Esophagus muscularis mucosa (tissue), 4 donors: ENCODE data around the gene XRCC6. TPM values are rescaled to one million over a fixed set of nuclear protein-coding genes. Genes with fewer than 3 reads are reported as not detected.

Experiments used
- DNase-seq: peaks from one replicate; pipeline ENCODE4 v3.0.0-alpha.2; 2017; ENCODE audit errors: extremely low spot score
- H3K27ac ChIP-seq, 4 donors: fragments of 200-600 bp; sonication (generic); replicated peaks in 1 of 4; 1 replicate in 3 of 4; 2 replicates in 1 of 4; pipeline ENCODE4 v1.5.1; 2016 to 2019; ENCODE audit warnings: mild to moderate bottlenecking in 1 of 4
- H3K27me3 ChIP-seq, 4 donors: fragments of 200-600 bp; sonication (generic); one replicate each; pipeline versions ENCODE4 v1.5.1 to v1.6.0; 2016 to 2019
- H3K36me3 ChIP-seq, 4 donors: fragments of 200-600 bp; sonication (generic); one replicate each; pipeline ENCODE4 v1.5.1; 2016 to 2019
- H3K4me1 ChIP-seq, 4 donors: fragments of 200-600 bp; sonication (generic); one replicate each; pipeline ENCODE4 v1.5.1; 2016 to 2019
- H3K4me3 ChIP-seq, 4 donors: fragments of 200-600 bp; sonication (generic); 1 replicate in 2 of 4; 2 replicates in 2 of 4; pipeline ENCODE4 v1.5.1; 2016 to 2019; ENCODE audit warnings: mild to moderate bottlenecking in 4 of 4, moderate library complexity in 1 of 4
- H3K9me3 ChIP-seq, 4 donors: fragments of 200-600 bp; sonication (generic); 1 replicate in 3 of 4; 2 replicates in 1 of 4; pipeline ENCODE4 v1.5.1; 2016 to 2019
- CTCF ChIP-seq, 3 experiments: fragments of 200-600 bp in 2 of 3; fragments of 450-650 bp in 1 of 3; sonication (generic) in 2 of 3; IDR thresholded peaks; one replicate each; pipeline ENCODE4 v1.5.1; 2017 to 2019; ENCODE audit warnings: antibody characterized with exemption in 3 of 3, mild to moderate bottlenecking in 2 of 3, moderate library complexity in 1 of 3
- EP300 ChIP-seq: sonication (generic); formaldehyde crosslinking; IDR thresholded peaks from one replicate; pipeline ENCODE4 v1.6.1; 2017; ENCODE audit warnings: antibody characterized with exemption
- POLR2A ChIP-seq: fragments of 450-650 bp; IDR thresholded peaks from one replicate; pipeline ENCODE4 v1.6.1; 2017; ENCODE audit warnings: antibody characterized with exemption, moderate library complexity, mild to moderate bottlenecking, low read depth
- POLR2AphosphoS5 ChIP-seq, 2 donors: sonication (generic); formaldehyde crosslinking; IDR thresholded peaks; one replicate each; pipeline ENCODE4 v1.6.1; 2017; ENCODE audit warnings: antibody characterized with exemption in 2 of 2
- WGBS: methylation state at CpG from one replicate; pipeline ENCODE4 v1.1.5; 2018; 5-methylcytosine and 5-hydroxymethylcytosine counted together
- intact Hi-C: fragments of 100-400 bp; cut with DNase I; formaldehyde crosslinking; loops from one replicate; pipeline ENCODE4 v1.15.1; 2023
- total RNA-seq, 4 donors: library from RNA; depleted of rRNA; stranded (reverse); fragments of >200 nt; gene quantifications; one replicate each; pipeline versions ENCODE4 v1.1.0 to v1.2.1, GENCODE V29; 2016

XRCC6 gene
- total RNA-seq, 4 donors from 2014 or later, result 181 to 255 (median 233) TPM

GRCh38 chr22:41699264-41700107 lies 78.4 kb downstream of the XRCC6 start, which contains the start of gene MEI1:
Gene MEI1 (plus strand): TSS chr22:41699503. CDS start chr22:41699539, 36 bp downstream.
- Histone ChIP-seq H3K4me1 (peaks cover 19 to 25% (median 20%) of the 10 kb centered on the region in 4 donors), H3K36me3 (peaks cover 0 to under 1% (median under 1%) of the 10 kb centered on the region in 4 donors), H3K27me3 (no peaks in the 10 kb centered on the region), H3K9me3 (no peaks in the 10 kb centered on the region), H3K4me3 (peak within 1 kb of the TSS; percentile 22 to 45 (median 32)), H3K27ac (no peak within 1 kb of the TSS)
- DNase-seq, result no peak
- TF ChIP-seq CTCF (IDR thresholded peaks at IDR 0.05), result peak in 1 of 3 experiments; percentile 24
- TF ChIP-seq POLR2AphosphoS5 (IDR thresholded peaks at IDR 0.05), result peak in 1 of 2 donors; percentile 90
- no peak for TF ChIP-seq EP300
- no peak for TF ChIP-seq POLR2A
- intact Hi-C loops, result loop anchor here (10.0 kb wide), 1 partner anchor 135 kb away; the partner anchor contains the start of gene SREBF2
- WGBS, result 45% methylated on average over 39 of the region's 69 CpGs

- Histone ChIP-seq H3K9me3 (no peaks in the 10 kb centered on the region), H3K27me3 (no peaks in the 10 kb centered on the region), H3K27ac (no peak overlapping the region), H3K4me1 (peaks cover 19 to 25% (median 20%) of the 10 kb centered on the region in 4 donors), H3K4me3 (no peak overlapping the region), H3K36me3 (no peaks in the 10 kb centered on the region)
- DNase-seq, result no peak
- WGBS, result 100% methylated on average over 7 of the region's 16 CpGs
- TF ChIP-seq POLR2A (no peak), POLR2AphosphoS5 (IDR thresholded peaks at IDR 0.05) (no peak), EP300 (no peak), CTCF (IDR thresholded peaks at IDR 0.05) (no peak)
- intact Hi-C loops, result no loop called here
Observed at GRCh38 chr22:41700108-41700364, 78.9 kb downstream of the XRCC6 start.

- no peak for TF ChIP-seq POLR2AphosphoS5 (IDR thresholded peaks at IDR 0.05)
- TF ChIP-seq CTCF (IDR thresholded peaks at IDR 0.05), result no peak
- no peak for TF ChIP-seq EP300
- no peak for TF ChIP-seq POLR2A
- intact Hi-C loops, result no loop called here
- 94% methylated on average over 9 of the region's 9 CpGs for WGBS
- H3K9me3 ChIP-seq, result no peaks in the 10 kb centered on the region
- no peaks in the 10 kb centered on the region for H3K36me3 ChIP-seq
- no peak overlapping the region for H3K27ac ChIP-seq
- H3K27me3 ChIP-seq, result no peaks in the 10 kb centered on the region
- H3K4me1 ChIP-seq, result peaks cover 8 to 12% (median 9%) of the 10 kb centered on the region in 4 donors
- H3K4me3 ChIP-seq, result no peak overlapping the region
- no peak for DNase-seq
Observed at GRCh38 chr22:41702763-41703162, 81.7 kb downstream of the XRCC6 start.

- Histone ChIP-seq H3K27me3 (no peaks in the 10 kb centered on the region), H3K4me3 (no peak overlapping the region)
- intact Hi-C loops, result no loop called here
Observed at GRCh38 chr22:41709341-41709740, 88.2 kb downstream of the XRCC6 start.

More at GRCh38 chr22:41709341-41709740, 88.2 kb downstream of the XRCC6 start:
- H3K27ac ChIP-seq, result no peak overlapping the region
- WGBS, result 95% methylated on average over 10 of the region's 10 CpGs
- DNase-seq, result no peak
- no peak for TF ChIP-seq CTCF (IDR thresholded peaks at IDR 0.05)
- no peak for TF ChIP-seq POLR2AphosphoS5 (IDR thresholded peaks at IDR 0.05)
- TF ChIP-seq POLR2A, result no peak
- TF ChIP-seq EP300, result no peak
- no peaks in the 10 kb centered on the region for H3K9me3 ChIP-seq
- no peaks in the 10 kb centered on the region for H3K36me3 ChIP-seq
- no peaks in the 10 kb centered on the region for H3K4me1 ChIP-seq
